ENCODE data around the gene NOS3. TPM values are rescaled to one million over a fixed set of nuclear protein-coding genes. Genes with fewer than 3 reads are reported as not detected.
A peak's percentile ranks its signal among the peaks of the same experiment; 100 is the strongest.

Gene NOS3
- total RNA-seq, 2 donors from 2014 or later = 14.5 to 78.6 TPM

DNA sequence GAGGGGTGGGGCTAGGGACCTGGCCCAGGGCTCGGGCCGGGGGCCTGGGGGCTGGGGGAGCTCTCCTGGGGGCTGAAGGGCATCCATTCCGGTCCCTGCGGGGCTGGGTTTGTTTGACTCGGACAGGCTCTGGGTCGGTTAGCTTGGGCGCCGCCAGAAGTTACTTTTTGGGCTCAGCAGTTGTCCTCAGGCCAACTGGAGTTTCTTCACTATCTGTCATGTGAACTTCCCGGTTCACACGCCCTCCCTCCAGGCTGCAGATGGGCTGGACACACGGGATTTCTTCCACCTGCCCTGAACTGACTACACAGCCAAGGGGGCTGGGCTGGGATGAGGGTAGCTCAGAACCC is 72.4 kb downstream of the NOS3 start:
- peaks cover 0 to 50% of the 10 kb centered on the region in 2 donors for H3K4me1 ChIP-seq
- H3K36me3 ChIP-seq = peaks cover 41% of the 10 kb centered on the region
- no peaks in the 10 kb centered on the region for H3K27me3 ChIP-seq
- TF ChIP-seq, protein P1, sequence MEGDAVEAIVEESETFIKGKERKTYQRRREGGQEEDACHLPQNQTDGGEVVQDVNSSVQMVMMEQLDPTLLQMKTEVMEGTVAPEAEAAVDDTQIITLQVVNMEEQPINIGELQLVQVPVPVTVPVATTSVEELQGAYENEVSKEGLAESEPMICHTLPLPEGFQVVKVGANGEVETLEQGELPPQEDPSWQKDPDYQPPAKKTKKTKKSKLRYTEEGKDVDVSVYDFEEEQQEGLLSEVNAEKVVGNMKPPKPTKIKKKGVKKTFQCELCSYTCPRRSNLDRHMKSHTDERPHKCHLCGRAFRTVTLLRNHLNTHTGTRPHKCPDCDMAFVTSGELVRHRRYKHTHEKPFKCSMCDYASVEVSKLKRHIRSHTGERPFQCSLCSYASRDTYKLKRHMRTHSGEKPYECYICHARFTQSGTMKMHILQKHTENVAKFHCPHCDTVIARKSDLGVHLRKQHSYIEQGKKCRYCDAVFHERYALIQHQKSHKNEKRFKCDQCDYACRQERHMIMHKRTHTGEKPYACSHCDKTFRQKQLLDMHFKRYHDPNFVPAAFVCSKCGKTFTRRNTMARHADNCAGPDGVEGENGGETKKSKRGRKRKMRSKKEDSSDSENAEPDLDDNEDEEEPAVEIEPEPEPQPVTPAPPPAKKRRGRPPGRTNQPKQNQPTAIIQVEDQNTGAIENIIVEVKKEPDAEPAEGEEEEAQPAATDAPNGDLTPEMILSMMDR (IDR thresholded peaks at IDR 0.05) = no peak
- DNase-seq (ENCODE audit: low spot score) = no peak
- peak overlapping the region in 1 of 2 donors; percentile 26 for H3K4me3 ChIP-seq
- no peaks in the 10 kb centered on the region for H3K9me3 ChIP-seq
- H3K27ac ChIP-seq = peak overlapping the region; percentile 94 to 97

Other genes starting within 250 kb of the NOS3 start
- 100 to 1,000 TPM; 162 to 227 TPM for gene TMEM176B, start 190.7 kb upstream of the NOS3 start, total RNA-seq
- gene TMEM176A, start 190.2 kb upstream of the NOS3 start, total RNA-seq = 100 to 1,000 TPM in 1 of 2 donors, 10 to 100 TPM in 1; 56.3 to 102 TPM
- gene AOC1, start 138.5 kb upstream of the NOS3 start, total RNA-seq = not detected
- gene KCNH2, start 12.7 kb upstream of the NOS3 start, total RNA-seq = 100 to 1,000 TPM; 119 to 128 TPM
- not detected for gene ATG9B, start 33.5 kb downstream of the NOS3 start, total RNA-seq
- 10 to 100 TPM; 11.9 to 20.6 TPM for gene ABCB8, start 37.4 kb downstream of the NOS3 start, total RNA-seq
- gene ASIC3, start 57.5 kb downstream of the NOS3 start, total RNA-seq = 1 to 10 TPM; 1.1 to 1.2 TPM
- gene CDK5, start 66.9 kb downstream of the NOS3 start, total RNA-seq = 1 to 10 TPM; 4.4 to 4.9 TPM
- 100 to 1,000 TPM in 1 of 2 donors, 10 to 100 TPM in 1; 55.3 to 114 TPM for gene SLC4A2, start 68.6 kb downstream of the NOS3 start, total RNA-seq
- 10 to 100 TPM; 85.9 to 96.4 TPM for gene FASTK, start 89.8 kb downstream of the NOS3 start, total RNA-seq
- gene TMUB1, start 92.5 kb downstream of the NOS3 start, total RNA-seq = 10 to 100 TPM; 28.0 to 53.6 TPM
- gene AGAP3, start 95.5 kb downstream of the NOS3 start, total RNA-seq = 10 to 100 TPM; 29.8 to 42.1 TPM
- gene GBX1, start 176.7 kb downstream of the NOS3 start, total RNA-seq = not detected
- 10 to 100 TPM in 1 of 2 donors, 1 to 10 TPM in 1; 4.0 to 11.6 TPM for gene ASB10, start 196.2 kb downstream of the NOS3 start, total RNA-seq
- not detected for gene H2BK1, start 219.5 kb downstream of the NOS3 start, total RNA-seq
- gene ABCF2, start 236.2 kb downstream of the NOS3 start, total RNA-seq = 10 to 100 TPM; 29.7 to 38.6 TPM
- gene CHPF2, start 241.5 kb downstream of the NOS3 start, total RNA-seq = 10 to 100 TPM; 24.7 to 38.1 TPM